Measurements from ENCODE around the gene NUDT21.

DNA sequence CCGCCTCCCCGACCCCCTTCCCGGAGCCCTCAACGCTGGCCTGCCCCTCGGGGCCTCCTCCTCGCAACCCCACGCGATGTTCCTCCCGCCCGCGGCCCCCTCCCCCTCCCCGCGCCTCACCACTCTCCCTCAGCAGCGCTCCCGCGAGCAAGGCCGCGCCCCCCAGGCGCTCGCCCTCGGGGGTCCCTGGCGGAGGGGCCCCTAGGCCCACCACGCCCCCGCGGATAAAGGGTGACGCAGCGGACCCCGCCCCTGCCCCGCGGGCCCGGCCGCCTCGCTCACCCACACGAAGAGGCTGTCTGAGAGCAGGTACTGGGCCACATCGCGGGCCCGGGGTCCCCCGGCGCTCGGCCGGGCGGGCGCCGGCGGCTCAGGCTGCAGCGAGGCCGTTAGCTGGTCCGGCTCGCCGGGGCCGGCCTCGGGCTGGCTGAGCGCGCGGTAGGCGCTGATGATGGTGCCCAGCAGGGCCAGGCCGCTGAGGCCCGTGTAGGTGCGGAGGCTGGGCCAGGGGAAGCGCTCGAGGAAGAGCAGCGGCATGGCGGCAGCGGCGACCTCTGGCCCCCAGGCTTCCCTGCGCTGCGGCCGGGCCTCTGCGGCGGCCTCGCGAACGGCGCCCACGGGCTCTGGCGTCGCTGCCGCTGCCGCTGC is 26.2 kb downstream of the NUDT21 start:
- TF ChIP-seq, protein P1, sequence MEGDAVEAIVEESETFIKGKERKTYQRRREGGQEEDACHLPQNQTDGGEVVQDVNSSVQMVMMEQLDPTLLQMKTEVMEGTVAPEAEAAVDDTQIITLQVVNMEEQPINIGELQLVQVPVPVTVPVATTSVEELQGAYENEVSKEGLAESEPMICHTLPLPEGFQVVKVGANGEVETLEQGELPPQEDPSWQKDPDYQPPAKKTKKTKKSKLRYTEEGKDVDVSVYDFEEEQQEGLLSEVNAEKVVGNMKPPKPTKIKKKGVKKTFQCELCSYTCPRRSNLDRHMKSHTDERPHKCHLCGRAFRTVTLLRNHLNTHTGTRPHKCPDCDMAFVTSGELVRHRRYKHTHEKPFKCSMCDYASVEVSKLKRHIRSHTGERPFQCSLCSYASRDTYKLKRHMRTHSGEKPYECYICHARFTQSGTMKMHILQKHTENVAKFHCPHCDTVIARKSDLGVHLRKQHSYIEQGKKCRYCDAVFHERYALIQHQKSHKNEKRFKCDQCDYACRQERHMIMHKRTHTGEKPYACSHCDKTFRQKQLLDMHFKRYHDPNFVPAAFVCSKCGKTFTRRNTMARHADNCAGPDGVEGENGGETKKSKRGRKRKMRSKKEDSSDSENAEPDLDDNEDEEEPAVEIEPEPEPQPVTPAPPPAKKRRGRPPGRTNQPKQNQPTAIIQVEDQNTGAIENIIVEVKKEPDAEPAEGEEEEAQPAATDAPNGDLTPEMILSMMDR (conservative IDR thresholded peaks at IDR 0.05; ENCODE audit: low read depth, low read length): no peak
- TF ChIP-seq EZH2 (IDR thresholded peaks at IDR 0.05; ENCODE audit: low read length, unreplicated experiment) (no peak), EZH2phosphoT487 (IDR thresholded peaks at IDR 0.05; ENCODE audit: borderline replicate concordance, low read length) (no peak)

Data from PC-3 (cell line).